GM23338 (cell line): ENCODE results near the gene MXRA7. TPM values are rescaled to one million over a fixed set of nuclear protein-coding genes. Genes with fewer than 3 reads are reported as not detected.
A peak's percentile ranks its signal among the peaks of the same experiment; 100 is the strongest.

ENCODE experiments used
- ATAC-seq: fragments of 200-7000 bp; cut with Tn5 transposase; 3 replicates; pipeline ENCODE4 v1.9.1; 2020
- DNase-seq: peaks from one replicate; pipeline ENCODE4 v3.0.0-alpha.2; 2015; ENCODE audit warnings: low spot score
- H2AFZ ChIP-seq: fragments of 200-600 bp; sonication (generic); 2 replicates; pipeline ENCODE4 v1.8.0; 2016; ENCODE audit warnings: antibody characterized with exemption, mild to moderate bottlenecking, moderate library complexity
- H3F3A ChIP-seq: fragments of 200-600 bp; sonication (generic); replicated peaks from 2 replicates; pipeline ENCODE4 v1.8.0; 2017; ENCODE audit warnings: antibody characterized with exemption, mixed run types, low read depth
- H3K27ac ChIP-seq: fragments of 200-600 bp; sonication (generic); 2 replicates; pipeline ENCODE4 v1.6.1; 2016; ENCODE audit warnings: low read depth
- H3K27me3 ChIP-seq: fragments of 200-600 bp; sonication (generic); 2 replicates; pipeline ENCODE4 v1.8.0; 2016; ENCODE audit warnings: mild to moderate bottlenecking, mixed run types, moderate library complexity; ENCODE audit not compliant: insufficient read depth
- H3K36me3 ChIP-seq: fragments of 200-600 bp; sonication (generic); 2 replicates; pipeline ENCODE4 v1.8.0; 2016; ENCODE audit warnings: mild to moderate bottlenecking; ENCODE audit not compliant: insufficient read depth
- H3K4me1 ChIP-seq: fragments of 200-600 bp; sonication (generic); 2 replicates; pipeline ENCODE4 v1.8.0; 2016; ENCODE audit warnings: mild to moderate bottlenecking, moderate library complexity; ENCODE audit not compliant: insufficient read depth
- H3K4me2 ChIP-seq: fragments of 200-600 bp; sonication (generic); 2 replicates; pipeline ENCODE4 v1.7.1; 2017; ENCODE audit warnings: mixed run types
- H3K4me3 ChIP-seq: fragments of 200-600 bp; sonication (generic); 2 replicates; pipeline ENCODE4 v1.6.1; 2016; ENCODE audit warnings: mixed run types
- H3K79me2 ChIP-seq: fragments of 200-600 bp; sonication (generic); replicated peaks from 2 replicates; pipeline ENCODE4 v1.8.0; 2017; ENCODE audit warnings: mild to moderate bottlenecking; ENCODE audit not compliant: insufficient read depth
- H3K9me2 ChIP-seq: fragments of 200-600 bp; sonication (generic); 2 replicates; pipeline ENCODE4 v1.8.0; 2017; ENCODE audit not compliant: insufficient read depth
- H4K20me1 ChIP-seq: fragments of 200-600 bp; sonication (generic); replicated peaks from 2 replicates; pipeline ENCODE4 v1.8.0; 2017; ENCODE audit warnings: mild to moderate bottlenecking; ENCODE audit not compliant: insufficient read depth
- H3K27ac Mint-ChIP-seq: 2 replicates; pipeline ENCODE4 v1.8.0; 2020; ENCODE audit warnings: inconsistent platforms, mild to moderate bottlenecking, moderate library complexity, mixed read lengths
- H3K27me3 Mint-ChIP-seq: 3 replicates; pipeline ENCODE4 v1.8.0; 2022; ENCODE audit warnings: low read depth, mild to moderate bottlenecking, moderate library complexity, mixed read lengths, inconsistent platforms; ENCODE audit not compliant: insufficient read depth, poor library complexity
- H3K36me3 Mint-ChIP-seq: 3 replicates; pipeline ENCODE4 v1.8.0; 2021; ENCODE audit warnings: low read depth, mild to moderate bottlenecking, inconsistent platforms, moderate library complexity, mixed read lengths
- H3K4me1 Mint-ChIP-seq: 3 replicates; pipeline ENCODE4 v1.8.0; 2020; ENCODE audit warnings: mild to moderate bottlenecking, inconsistent platforms, mixed read lengths
- H3K4me3 Mint-ChIP-seq: 3 replicates; pipeline ENCODE4 v1.8.0; 2021; ENCODE audit warnings: moderate library complexity, mild to moderate bottlenecking, inconsistent platforms, mixed read lengths
- H3K9me3 Mint-ChIP-seq: 3 replicates; pipeline ENCODE4 v1.8.0; 2020; ENCODE audit warnings: moderate library complexity, mild to moderate bottlenecking, inconsistent platforms, mixed read lengths
- CREB1 ChIP-seq: fragments of 250-450 bp; sonication (Bioruptor Pico); IDR thresholded peaks from 2 replicates; pipeline ENCODE4 v1.5.0; 2020; ENCODE audit warnings: low read depth, mild to moderate bottlenecking, moderate library complexity
- CTCF ChIP-seq, 2 experiments: fragments of 200-600 bp in 1 of 2; sonication (generic) in 1 of 2; conservative IDR thresholded peaks; 2 replicates each; pipeline versions ENCODE4 v1.5.1 to v1.6.1; 2016 to 2017; ENCODE audit warnings: antibody characterized with exemption in 2 of 2, low read depth in 2 of 2, mild to moderate bottlenecking in 2 of 2, moderate library complexity in 1 of 2
- EZH2 ChIP-seq: fragments of 200-600 bp; sonication (generic); IDR thresholded peaks from one replicate; pipeline ENCODE4 v1.8.0; 2017; ENCODE audit warnings: antibody characterized with exemption, mild to moderate bottlenecking, low read depth; ENCODE audit not compliant: unreplicated experiment
- EZH2phosphoT487 ChIP-seq: fragments of 200-600 bp; sonication (generic); IDR thresholded peaks from one replicate; pipeline ENCODE4 v1.8.1; 2018; ENCODE audit warnings: antibody characterized with exemption; ENCODE audit not compliant: unreplicated experiment
- JUNB ChIP-seq: IDR thresholded peaks from one replicate; pipeline ENCODE4 v1.6.1; 2016; ENCODE audit warnings: antibody characterized with exemption; ENCODE audit not compliant: unreplicated experiment
- NANOG ChIP-seq: IDR thresholded peaks from 2 replicates; pipeline ENCODE4 v1.6.1; 2016; ENCODE audit warnings: antibody characterized with exemption, borderline replicate concordance
- POLR2AphosphoS5 ChIP-seq: IDR thresholded peaks from 2 replicates; pipeline ENCODE4 v1.6.1; 2016; ENCODE audit warnings: antibody characterized with exemption, low read depth
- REST ChIP-seq: IDR thresholded peaks from one replicate; pipeline ENCODE4 v1.6.1; 2018; ENCODE audit warnings: antibody characterized with exemption; ENCODE audit not compliant: unreplicated experiment
- STAT1 ChIP-seq: IDR thresholded peaks from one replicate; pipeline ENCODE4 v1.6.1; 2016; ENCODE audit warnings: antibody characterized with exemption; ENCODE audit not compliant: unreplicated experiment
- ZNF331 ChIP-seq: fragments of 250-450 bp; sonication (Bioruptor Pico); IDR thresholded peaks from 2 replicates; pipeline ENCODE4 v1.5.0; 2020; ENCODE audit warnings: low read depth, mild to moderate bottlenecking, moderate library complexity
- polyA plus RNA-seq: library from polyadenylated mRNA; unstranded; fragments of >200 nt; fragmentation: Nextera tagmentation; extraction: Ambion mirVana; gene quantifications from 2 replicates; pipeline ENCODE4 v1.2.1, GENCODE V29; 2016
- total RNA-seq: library from RNA; depleted of rRNA; stranded (reverse); fragments of >200 nt; shearing (Covaris generic); gene quantifications from 2 replicates; pipeline ENCODE4 v1.2.3, GENCODE V29; 2014

The MXRA7 gene
- total and polyA plus RNA-seq, 2 experiments from 2014 or later, result 12.1 to 46.6 TPM

- peaks cover 18% of the 10 kb centered on the region for H3K27me3 Mint-ChIP-seq
- ATAC-seq (no peak), DNase-seq (no peak)
- Histone ChIP-seq H3F3A (no peaks in the 10 kb centered on the region), H3K79me2 (no peaks in the 10 kb centered on the region), H4K20me1 (no peaks in the 10 kb centered on the region), H3K9me2 (no peaks in the 10 kb centered on the region), H3K36me3 (no peaks in the 10 kb centered on the region), H2AFZ (no peak overlapping the region), H3K4me1 (peaks cover 8% of the 10 kb centered on the region), H3K4me2 (peak overlapping the region; percentile 3; the same call in 1 of the 2 replicates), H3K27me3 (no peaks in the 10 kb centered on the region), H3K4me3 (no peak overlapping the region), H3K27ac (no peak overlapping the region)
- peak overlapping the region; percentile 47; the same call in 1 of the 2 replicates for H3K27ac Mint-ChIP-seq
- H3K36me3 Mint-ChIP-seq, result no peaks in the 10 kb centered on the region; the same call in 2 of the 3 replicates
- TF ChIP-seq CREB1 (CRISPR knock-in tag) (no peak), ZNF331 (no peak), CTCF (conservative IDR thresholded peaks at IDR 0.05; ENCODE audit: low read depth in 2 of 2) (no peak), STAT1 (no peak), NANOG (no peak), JUNB (no peak), EZH2phosphoT487 (no peak), POLR2AphosphoS5 (no peak), REST (no peak), EZH2 (no peak)
- peaks cover 52% of the 10 kb centered on the region for H3K4me1 Mint-ChIP-seq
- H3K9me3 Mint-ChIP-seq, result no peaks in the 10 kb centered on the region
- H3K4me3 Mint-ChIP-seq, result no peak overlapping the region; the same call in 2 of the 3 replicates
Measured at GRCh38 chr17:76683921-76684745, 26.6 kb downstream of the MXRA7 start.
